ENCODE measurements around the gene KIF6.
"Not testable (repeated sequence)": the region's sequence is repeated elsewhere in the genome, so short reads cannot be mapped to it uniquely, and the experiment has no call there.

KIF6 gene

DNA sequence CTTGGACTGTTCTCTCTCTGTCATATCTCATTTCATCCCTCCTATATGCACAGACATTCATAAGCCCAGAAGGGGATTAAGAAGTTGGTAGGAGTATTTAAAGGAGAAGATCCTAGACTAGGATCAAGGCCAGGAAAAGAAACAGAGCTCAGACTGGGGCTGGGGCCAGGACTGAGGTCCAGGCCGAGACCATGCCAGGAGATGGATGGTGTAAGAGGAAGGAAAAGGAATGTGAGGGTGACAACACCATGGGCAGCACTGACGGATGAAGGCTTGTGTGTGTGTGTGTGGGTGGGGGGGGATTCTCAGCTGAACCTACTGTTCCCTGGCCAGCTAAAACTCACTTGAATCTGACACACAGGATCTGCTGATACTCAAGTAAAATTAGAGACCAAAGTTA, 182.1 kb downstream of the KIF6 start:
- no peak for DNase-seq

DNA sequence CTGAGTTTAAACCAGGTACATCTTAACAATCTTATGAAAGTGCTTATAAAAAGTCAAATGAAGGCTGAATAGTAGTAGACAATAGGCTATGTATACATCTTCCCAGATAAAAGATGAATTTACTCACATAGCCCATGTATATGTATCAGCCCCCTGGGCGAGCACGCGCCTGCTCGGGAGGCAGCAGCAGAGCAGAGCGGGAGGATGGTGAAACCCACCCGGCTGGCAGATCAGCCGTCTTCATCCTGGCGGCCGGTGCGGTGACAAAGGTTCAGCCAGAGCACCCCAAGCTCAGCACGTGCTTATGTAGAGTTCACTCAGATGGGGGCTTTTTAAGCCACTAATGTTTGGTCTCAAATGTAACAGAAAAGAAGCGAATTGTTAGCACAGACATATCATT, 184.8 kb downstream of the KIF6 start:
- no peak for DNase-seq

GRCh38 chr6:39530201-39530759, 194.9 kb downstream of the KIF6 start:
- DNase-seq, result no peak

- no peak for DNase-seq
These were observed 197.2 kb downstream of the KIF6 start for GRCh38 chr6:39527792-39528564.

DNA sequence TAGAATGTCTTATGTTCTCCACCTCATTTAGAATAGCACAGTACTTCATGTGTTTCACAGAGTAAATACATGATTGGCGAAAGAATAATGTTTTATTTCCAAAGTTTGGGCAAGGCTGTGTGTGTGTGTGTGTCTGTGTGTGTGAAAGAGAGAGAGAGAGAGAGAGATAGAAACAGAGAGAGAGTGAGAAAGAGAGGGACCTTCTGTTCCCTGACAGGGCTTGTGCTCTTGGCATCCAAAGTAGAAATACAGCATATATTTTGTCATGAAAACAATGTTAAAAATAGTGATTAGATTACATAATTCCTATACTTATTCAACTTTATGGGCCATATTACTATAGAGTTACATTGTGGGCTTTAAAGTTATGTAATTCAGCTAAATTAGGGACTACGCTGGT, 201.2 kb downstream of the KIF6 start:
- no peak for DNase-seq

DNA sequence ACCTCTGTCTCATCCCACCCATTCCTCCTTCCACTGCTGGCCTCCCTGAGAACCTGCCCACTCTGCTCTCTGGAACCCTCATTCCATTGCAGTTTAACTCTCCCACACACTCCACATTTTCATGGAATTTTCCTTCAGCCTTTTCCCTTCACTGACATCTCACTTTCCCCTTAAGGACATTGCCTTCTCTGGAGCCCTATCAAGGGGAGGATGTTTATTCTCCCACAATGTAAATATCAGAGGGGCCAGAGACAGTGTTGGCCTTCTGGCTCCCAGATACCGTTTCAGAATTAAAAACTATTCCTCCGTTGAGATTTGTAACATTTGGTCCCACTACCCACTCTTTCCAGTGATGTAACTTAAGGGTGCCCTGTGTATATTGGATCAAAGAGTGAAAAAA, 203.2 kb downstream of the KIF6 start:
- DNase-seq, result no peak

- no peak for DNase-seq
These were observed 204.3 kb downstream of the KIF6 start for GRCh38 chr6:39520916-39521315.

DNA sequence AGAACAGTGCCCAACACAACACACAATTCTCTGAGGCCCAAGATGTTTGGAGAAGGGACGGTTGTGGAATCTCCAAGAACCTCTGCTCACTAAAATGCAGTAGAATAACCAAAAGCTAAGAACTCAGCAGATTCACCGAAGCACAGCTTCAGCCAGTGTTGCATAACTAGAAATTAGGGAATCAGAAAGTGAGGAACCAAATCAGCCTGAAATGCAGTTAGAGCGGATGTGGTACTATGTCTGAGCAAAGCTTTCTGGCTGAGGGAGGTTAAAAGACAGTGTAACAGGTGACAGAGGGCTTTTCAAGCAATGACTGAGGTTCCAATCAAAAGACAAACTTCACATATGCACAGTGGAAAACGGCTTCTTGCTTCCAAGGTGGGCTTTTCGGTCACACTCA, 204.8 kb downstream of the KIF6 start:
- DNase-seq, result no peak

- no peak for DNase-seq
These were observed 207.0 kb downstream of the KIF6 start for GRCh38 chr6:39518221-39518620.

GRCh38 chr6:39517756-39518155, 207.5 kb downstream of the KIF6 start:
- DNase-seq, result no peak

DNA sequence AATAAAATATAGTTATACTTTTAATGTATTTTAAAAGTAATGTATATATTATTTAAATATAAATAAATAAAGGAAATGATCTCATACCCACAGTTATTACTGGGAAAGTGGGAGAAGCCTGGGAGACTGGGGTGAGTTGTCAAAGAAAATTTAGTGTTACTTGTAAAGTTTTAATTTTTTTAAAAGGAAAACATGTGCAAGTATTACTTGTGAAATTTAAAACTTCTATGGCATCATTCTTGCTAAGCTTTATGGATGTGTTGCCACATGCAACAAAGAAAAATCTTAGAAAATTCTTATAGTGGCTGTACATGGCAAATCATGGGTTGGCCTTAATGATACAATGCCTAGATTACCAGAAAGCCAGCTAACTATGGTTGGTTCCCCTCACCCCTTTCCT, 208.7 kb downstream of the KIF6 start:
- DNase-seq, result no peak

- no peak for DNase-seq
These were observed 209.7 kb downstream of the KIF6 start for GRCh38 chr6:39515471-39515870.

DNA sequence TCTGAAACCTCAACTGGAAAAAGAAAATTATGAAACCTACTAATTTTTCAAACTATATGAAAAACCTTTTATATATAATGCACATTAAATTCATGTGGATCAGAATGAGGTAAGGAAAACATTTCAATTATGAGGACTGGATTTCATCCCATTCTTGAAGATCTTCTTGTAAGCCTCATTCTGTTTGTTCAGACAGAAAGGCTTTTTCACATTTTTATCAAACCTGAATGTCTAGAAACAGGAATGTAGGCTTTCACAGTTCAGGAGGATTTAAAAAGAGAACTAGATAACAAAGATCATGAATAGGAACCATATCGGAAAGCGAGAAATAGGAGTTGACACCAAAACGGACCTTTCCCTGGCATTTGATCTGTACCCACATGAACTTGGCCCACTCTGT, 210.2 kb downstream of the KIF6 start:
- DNase-seq, result no peak

- not testable (repeated sequence) for DNase-seq
These were observed 215.4 kb downstream of the KIF6 start for GRCh38 chr6:39509831-39510230.

DNA sequence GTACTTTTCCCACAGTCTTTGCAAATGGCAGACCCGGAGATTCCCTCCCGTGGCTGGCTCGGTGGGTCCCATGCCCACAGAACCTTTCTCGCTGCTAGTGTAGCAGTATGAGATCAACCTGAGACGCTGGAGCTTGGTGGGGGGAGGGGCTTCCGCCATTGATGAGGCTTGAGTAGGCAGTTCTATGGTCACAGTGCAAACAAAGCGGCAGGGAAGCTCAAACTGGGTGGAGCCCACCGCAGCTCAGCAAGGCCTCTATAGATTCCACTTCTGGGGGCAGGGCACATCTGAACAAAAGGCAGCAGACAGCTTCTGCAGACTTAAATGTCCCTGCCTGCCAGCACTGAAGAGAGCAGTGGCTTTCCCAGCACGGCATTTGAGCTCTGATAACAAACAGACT, 216.7 kb downstream of the KIF6 start:
- no peak for DNase-seq

DNA sequence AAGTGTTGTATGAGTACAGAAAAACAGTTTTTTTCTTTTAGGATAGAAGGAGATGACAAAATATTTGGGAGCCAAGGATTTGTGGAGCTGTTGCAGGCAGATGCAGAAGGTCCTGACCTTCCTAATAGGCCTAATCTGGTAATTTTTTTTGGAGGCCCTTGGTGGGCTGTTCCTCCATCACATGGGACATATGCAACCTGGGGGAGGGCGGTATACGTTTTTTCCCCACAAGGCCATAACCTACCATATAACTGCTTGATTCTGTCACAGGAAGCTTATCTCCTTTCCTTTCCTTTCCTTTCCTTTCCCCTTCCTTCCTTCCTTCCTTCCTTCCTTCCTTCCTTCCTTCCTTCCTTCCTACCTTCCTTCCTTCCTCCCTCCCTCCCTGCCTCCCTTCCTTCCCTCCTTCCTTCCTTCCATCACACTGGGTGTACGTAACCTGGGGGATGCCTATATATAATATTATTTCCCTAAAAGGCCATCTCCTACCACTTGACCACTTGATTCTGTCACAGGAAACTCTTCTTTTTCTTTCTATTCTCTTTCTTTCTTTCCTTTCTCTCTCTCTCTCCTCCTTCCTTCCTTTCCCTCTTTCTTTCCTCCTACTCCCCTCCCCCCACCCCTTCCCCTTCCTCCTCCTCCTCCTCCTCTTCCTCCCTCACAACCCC, 217.7 kb downstream of the KIF6 start:
- DNase-seq, result no peak

DNA sequence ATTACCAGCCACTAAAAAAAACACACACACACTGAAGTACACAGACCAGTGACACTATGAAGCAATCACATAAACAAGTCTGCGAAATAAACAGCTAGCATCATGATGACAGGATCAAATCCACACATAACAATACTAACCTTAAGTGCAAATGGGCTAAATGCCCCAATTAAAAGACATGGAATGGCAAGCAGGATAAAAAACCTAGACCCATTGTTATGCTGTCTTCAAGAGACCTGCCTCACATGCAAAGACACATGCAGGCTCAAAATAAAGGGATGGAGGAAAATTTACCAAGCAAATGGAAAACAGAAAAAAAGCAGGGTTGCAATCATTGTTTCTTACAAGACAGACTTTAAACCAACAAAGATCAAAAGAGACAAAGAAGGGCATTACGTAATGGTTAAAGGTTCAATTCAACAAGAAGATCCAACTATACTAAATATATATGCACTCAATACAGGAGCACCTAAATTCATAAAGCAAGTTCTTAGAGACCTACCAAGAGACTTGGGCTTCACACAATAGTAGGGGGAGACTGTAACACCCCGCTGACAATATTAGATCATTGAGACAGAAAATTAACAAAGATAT, 222.7 kb downstream of the KIF6 start:
- not testable (repeated sequence) for DNase-seq

DNA sequence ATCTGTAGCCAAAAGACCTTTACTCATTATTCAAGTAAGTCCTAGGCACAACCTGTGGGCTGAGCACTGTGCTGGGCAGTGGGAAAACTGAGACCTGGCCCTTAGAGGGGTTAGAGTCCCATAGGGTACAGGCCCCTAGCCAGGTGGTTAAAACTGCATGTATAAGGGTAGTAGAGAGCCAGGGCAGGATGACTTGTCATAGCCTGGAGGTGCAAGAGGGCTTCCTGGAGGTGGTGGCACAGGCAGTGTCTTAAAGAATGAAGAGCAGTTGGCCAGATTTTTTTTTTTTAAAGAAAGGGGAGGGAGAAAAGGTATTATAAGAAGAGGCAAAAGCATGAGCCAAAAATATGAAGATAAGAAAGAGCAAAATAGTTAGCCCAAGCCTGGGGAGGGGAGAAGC, 226.2 kb downstream of the KIF6 start:
- DNase-seq, result no peak

DNA sequence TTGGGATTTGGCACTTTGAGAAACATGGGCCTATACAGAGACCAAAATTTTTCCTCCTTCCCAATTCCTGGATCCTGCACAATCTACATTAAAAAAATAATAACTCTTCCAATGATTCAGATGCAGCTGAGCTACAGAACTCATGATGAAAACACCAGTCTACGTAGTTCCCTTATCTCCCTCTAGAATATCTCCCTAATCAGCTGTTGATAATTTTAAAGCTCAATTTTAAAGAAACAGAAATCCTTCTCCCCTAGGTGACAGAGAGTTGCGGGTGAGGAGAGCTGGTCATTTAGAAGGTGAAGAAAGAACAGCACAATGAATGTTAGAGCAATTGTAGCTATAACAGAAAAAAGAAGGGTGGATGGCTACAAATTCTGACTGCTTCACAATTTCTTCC, 227.1 kb downstream of the KIF6 start:
- DNase-seq, result no peak

DNA sequence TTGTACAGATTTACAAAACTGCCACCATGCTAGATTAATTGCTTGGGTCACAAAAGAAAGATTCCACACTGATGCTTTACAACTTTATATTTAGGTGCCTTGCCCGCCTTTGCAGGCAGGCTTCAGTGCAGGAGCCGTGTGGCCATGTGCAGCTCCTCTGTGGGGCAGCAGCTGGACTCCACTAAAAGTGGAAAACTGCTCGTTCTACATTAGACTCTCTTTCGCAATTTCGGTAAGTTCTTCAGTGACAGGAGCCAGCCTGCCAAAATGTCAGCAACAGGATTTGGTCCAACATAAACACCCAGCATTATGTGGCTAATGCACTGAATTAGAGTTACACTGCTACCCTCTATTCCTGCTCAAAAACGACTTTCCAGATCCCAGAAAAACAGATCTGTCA, 228.3 kb downstream of the KIF6 start:
- no peak for DNase-seq

DNA sequence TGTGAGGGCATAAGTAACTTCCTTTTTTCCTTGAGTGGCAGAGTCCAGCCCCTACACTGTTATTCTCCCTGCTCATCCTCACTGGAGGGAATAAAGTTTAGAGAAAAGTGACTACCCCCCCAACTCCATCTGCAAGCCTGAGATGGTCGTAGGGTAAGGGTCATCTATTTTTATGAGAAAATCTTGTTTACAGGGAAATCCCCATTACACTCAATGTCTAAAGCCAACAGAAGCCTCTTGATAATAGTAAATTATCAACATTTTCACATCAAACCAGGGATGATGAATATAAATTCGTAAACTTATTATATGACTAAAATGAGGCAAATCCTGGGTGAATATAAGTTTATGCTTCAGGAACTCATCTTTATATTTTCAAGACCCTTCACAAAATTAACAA, 228.8 kb downstream of the KIF6 start:
- no peak for DNase-seq

DNA sequence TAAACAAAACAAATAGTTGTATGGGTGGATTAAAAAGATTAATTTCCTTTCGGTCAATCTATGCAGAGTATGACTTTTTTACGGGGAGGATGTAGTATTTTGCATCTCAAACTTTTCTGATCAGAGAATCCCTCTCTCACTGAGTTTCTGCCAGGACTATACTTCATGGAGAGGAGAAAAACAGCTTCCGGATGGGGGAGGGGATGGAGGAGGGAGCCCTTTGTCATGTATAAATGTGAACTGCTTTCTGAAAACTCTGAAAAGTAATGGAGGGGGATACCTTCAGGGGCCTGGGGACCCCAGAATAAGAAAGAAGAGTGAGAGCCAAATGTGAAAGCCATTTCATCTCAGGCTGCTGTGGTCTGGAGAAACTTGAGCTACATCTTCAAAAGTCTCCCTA, 229.6 kb downstream of the KIF6 start:
- DNase-seq, result no peak

- no peak for DNase-seq
These were observed 230.2 kb downstream of the KIF6 start for GRCh38 chr6:39494998-39495397.

DNA sequence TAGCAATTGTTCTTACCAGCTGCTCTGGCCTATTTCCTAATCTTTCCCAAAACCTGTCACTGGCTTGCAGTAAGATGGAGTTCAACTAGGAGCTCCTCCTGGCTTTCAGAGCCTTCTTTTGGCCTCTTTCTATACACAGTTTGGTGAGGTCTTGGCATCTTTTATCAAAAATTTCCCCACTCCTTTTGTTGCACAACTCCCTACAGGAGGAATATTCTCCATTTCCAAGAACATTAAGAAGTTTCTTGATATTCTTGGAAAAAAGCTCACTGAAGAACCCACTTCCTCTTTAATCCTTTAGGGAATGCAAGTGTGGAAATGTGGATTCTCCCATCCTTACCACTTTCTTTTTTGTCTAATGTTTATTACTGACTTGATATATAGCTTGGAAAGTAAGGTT, 231.4 kb downstream of the KIF6 start:
- no peak for DNase-seq
